ENCODE data around the gene BIN1. TPM values are rescaled to one million over a fixed set of nuclear protein-coding genes. Genes with fewer than 3 reads are reported as not detected.

Gene BIN1
- total RNA-seq, 6 experiments from 2014 or later = 22.6 to 26.1 (median 23.5) TPM

GRCh38 chr2:127117603-127118002 lies 10.6 kb upstream of the BIN1 start:
- Mint-ChIP-seq H3K36me3 (ENCODE audit: low read depth) (no peaks in the 10 kb centered on the region), H3K4me3 (no peak overlapping the region), H3K27ac (no peak overlapping the region), H3K9me3 (no peaks in the 10 kb centered on the region), H3K27me3 (ENCODE audit: insufficient read depth) (peaks cover 6% of the 10 kb centered on the region), H3K4me1 (ENCODE audit: low read depth) (peaks cover 13% of the 10 kb centered on the region)
- no peak for TF ChIP-seq CTCF (IDR thresholded peaks at IDR 0.05)
- DNase-seq = no peak

GRCh38 chr2:127115471-127116199 lies 8.7 kb upstream of the BIN1 start:
- peaks cover 9% of the 10 kb centered on the region for H3K27me3 Mint-ChIP-seq (ENCODE audit: insufficient read depth)
- H3K4me1 Mint-ChIP-seq (ENCODE audit: low read depth) = no peaks in the 10 kb centered on the region
- no peaks in the 10 kb centered on the region for H3K9me3 Mint-ChIP-seq
- no peak overlapping the region for H3K4me3 Mint-ChIP-seq
- H3K27ac Mint-ChIP-seq = no peak overlapping the region
- H3K36me3 Mint-ChIP-seq (ENCODE audit: low read depth) = no peaks in the 10 kb centered on the region
- TF ChIP-seq CTCF (IDR thresholded peaks at IDR 0.05) = no peak
- no peak for DNase-seq

- no peak for DNase-seq
- Mint-ChIP-seq H3K4me3 (no peak overlapping the region), H3K27ac (no peak overlapping the region), H3K9me3 (no peaks in the 10 kb centered on the region), H3K36me3 (ENCODE audit: low read depth) (no peaks in the 10 kb centered on the region), H3K27me3 (ENCODE audit: insufficient read depth) (peaks cover 11% of the 10 kb centered on the region), H3K4me1 (ENCODE audit: low read depth) (peaks cover 13% of the 10 kb centered on the region)
- no peak for TF ChIP-seq CTCF (IDR thresholded peaks at IDR 0.05)
These were observed 4.0 kb upstream of the BIN1 start for GRCh38 chr2:127110985-127111384.

- peaks cover 9% of the 10 kb centered on the region; the same call in 1 of the 2 replicates for H3K27me3 Mint-ChIP-seq (ENCODE audit: insufficient read depth)
- no peak overlapping the region for H3K27ac Mint-ChIP-seq
- H3K9me3 Mint-ChIP-seq = no peaks in the 10 kb centered on the region
- DNase-seq = no peak
- no peaks in the 10 kb centered on the region for H3K36me3 Mint-ChIP-seq (ENCODE audit: low read depth)
- TF ChIP-seq CTCF (IDR thresholded peaks at IDR 0.05) = no peak
- no peak overlapping the region; the same call in none of the 2 replicates for H3K4me3 Mint-ChIP-seq
- H3K4me1 Mint-ChIP-seq (ENCODE audit: low read depth) = peaks cover 20% of the 10 kb centered on the region
These were observed 1.2 kb upstream of the BIN1 start for GRCh38 chr2:127108090-127108523.

GRCh38 chr2:127107622-127107999 lies 657 bp upstream of the BIN1 start:
- Mint-ChIP-seq H3K27ac (peak overlapping the region; percentile 46), H3K27me3 (ENCODE audit: insufficient read depth) (peaks cover 9% of the 10 kb centered on the region; the same call in 1 of the 2 replicates), H3K4me3 (peak overlapping the region; percentile 87), H3K9me3 (no peaks in the 10 kb centered on the region), H3K36me3 (ENCODE audit: low read depth) (no peaks in the 10 kb centered on the region), H3K4me1 (ENCODE audit: low read depth) (peaks cover 20% of the 10 kb centered on the region)
- peak; percentile 6 for DNase-seq
- peak; percentile 35; the same call in 1 of the 2 replicates for TF ChIP-seq CTCF (IDR thresholded peaks at IDR 0.05)

Measured in HFFc6 (cell line).